ENCODE results near the gene AXL.

DNA sequence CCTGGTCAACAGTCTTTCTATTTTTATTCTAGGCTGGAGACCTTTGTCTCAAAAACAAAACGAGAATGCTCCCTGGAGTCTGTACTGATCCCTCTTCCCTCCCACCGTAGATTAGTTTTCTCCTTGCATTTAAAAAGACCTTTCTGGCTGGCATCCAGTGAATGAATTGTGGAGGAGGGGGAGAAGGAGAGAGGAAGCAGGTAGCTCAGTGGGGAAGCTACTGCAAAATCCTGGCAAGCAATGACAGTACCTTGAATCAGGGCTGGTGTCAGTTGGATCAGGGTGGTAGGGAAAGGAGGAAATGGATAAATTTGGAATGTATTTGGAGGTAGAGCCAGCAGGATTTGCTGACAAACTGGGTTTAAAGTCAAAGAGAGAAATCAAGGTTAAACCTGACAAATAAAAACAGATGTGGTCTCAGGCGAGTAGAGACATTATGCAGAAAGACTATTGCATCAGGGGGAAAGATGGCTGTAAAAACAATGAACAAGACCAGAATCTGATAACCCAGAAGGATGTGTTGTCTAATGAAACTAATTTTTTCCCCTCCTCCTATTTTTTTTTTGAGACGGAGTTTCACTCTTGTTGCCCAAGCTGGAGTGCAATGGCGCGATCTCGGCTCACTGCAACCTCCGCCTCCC, 29.5 kb upstream of the AXL start:
- TF ChIP-seq, protein P1, sequence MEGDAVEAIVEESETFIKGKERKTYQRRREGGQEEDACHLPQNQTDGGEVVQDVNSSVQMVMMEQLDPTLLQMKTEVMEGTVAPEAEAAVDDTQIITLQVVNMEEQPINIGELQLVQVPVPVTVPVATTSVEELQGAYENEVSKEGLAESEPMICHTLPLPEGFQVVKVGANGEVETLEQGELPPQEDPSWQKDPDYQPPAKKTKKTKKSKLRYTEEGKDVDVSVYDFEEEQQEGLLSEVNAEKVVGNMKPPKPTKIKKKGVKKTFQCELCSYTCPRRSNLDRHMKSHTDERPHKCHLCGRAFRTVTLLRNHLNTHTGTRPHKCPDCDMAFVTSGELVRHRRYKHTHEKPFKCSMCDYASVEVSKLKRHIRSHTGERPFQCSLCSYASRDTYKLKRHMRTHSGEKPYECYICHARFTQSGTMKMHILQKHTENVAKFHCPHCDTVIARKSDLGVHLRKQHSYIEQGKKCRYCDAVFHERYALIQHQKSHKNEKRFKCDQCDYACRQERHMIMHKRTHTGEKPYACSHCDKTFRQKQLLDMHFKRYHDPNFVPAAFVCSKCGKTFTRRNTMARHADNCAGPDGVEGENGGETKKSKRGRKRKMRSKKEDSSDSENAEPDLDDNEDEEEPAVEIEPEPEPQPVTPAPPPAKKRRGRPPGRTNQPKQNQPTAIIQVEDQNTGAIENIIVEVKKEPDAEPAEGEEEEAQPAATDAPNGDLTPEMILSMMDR (IDR thresholded peaks at IDR 0.05; ENCODE audit: borderline replicate concordance, extremely low read depth, low read length, poor library complexity, severe bottlenecking) = no peak
- TF ChIP-seq EZH2 (IDR thresholded peaks at IDR 0.05; ENCODE audit: borderline replicate concordance, low read depth, low read length, severe bottlenecking) = no peak
